B cell (primary cell): Measurements from ENCODE around the gene PPP1R12A.

Experiments
- CTCF ChIP-seq: fragments of 200-600 bp; IDR thresholded peaks from one replicate; pipeline ENCODE4 v1.8.0; 2022; ENCODE audit warnings: antibody characterized with exemption, mild to moderate bottlenecking
- EZH2 ChIP-seq: IDR thresholded peaks from 2 replicates; pipeline ENCODE4 v1.6.1; 2012; ENCODE audit warnings: borderline replicate concordance, low read depth, mild to moderate bottlenecking, moderate library complexity, low read length; ENCODE audit not compliant: insufficient read depth, poor library complexity, severe bottlenecking

- TF ChIP-seq CTCF (no peak), EZH2 (no peak)
Measured at GRCh38 chr12:79841878-79842265, 93.0 kb downstream of the PPP1R12A start.
